Measurements from ENCODE around the gene RPS17. TPM values are rescaled to one million over a fixed set of nuclear protein-coding genes. Genes with fewer than 3 reads are reported as not detected.
"Not testable (repeated sequence)": the region's sequence is repeated elsewhere in the genome, so short reads cannot be mapped to it uniquely, and the experiment has no call there.

RPS17 gene
- total RNA-seq, 1 experiment from 2014 or later: 3,048 TPM

DNA sequence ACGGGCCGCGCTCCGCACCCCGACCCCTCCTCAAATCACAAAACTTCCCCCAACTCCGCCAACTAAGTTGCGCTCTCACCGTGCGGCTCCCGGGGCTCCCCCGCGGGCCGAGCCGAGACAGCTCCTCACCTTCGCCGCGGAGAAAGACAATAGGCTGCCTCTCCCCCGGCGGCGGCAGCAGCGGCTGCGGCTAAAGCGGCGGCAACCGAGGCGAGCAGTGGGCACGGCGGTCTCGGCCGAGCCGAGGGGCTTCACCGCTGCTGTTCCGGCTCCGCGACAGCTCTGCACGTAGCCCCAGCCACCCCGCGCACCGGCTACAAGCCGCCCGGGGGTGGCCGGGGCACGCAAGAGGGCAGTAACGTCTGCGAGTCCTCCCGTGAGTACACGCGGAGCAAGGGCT lies 26.7 kb downstream of the RPS17 start:
- not testable (repeated sequence) for DNase-seq (ENCODE audit: low read depth)

DNA sequence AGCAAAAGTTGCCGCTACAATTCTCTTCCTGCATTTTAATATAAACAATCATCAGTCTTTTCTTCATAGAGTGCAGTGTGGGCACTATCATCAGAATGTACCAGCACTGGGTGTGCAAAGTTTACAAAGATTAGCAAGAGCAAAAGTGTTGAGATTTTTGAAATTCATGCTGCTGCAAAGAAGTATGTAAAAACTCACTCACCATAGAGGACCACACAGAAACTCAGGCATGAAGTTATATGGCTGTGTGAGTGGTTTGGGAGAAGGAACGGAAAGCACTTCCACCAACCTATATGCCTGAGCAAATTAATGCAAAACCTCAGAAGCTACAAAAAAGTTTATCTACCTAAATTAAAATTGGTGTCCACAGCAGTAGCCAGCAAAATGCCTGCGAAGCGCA lies 32.6 kb downstream of the RPS17 start:
- not testable (repeated sequence) for DNase-seq (ENCODE audit: low read depth)

DNA sequence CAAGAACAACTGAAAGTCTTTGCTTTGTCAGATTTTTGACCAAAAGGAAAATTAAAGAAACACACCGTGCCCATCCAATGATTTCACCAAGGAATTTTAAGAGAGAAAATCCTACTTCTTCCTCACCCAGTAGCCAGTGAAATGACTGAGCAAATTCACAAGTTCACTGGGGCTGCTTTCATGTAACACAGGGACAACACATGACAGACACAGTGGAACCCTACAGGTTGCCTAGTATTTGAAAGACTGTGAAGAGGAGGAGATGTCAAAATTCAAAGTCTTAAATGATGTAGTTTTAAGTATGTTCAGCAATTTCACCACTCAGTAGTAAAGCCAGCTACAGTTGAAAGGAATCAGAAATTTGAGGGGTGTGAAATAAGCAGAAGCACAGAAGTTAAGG lies 33.2 kb downstream of the RPS17 start:
- not testable (repeated sequence) for DNase-seq (ENCODE audit: low read depth)

DNA sequence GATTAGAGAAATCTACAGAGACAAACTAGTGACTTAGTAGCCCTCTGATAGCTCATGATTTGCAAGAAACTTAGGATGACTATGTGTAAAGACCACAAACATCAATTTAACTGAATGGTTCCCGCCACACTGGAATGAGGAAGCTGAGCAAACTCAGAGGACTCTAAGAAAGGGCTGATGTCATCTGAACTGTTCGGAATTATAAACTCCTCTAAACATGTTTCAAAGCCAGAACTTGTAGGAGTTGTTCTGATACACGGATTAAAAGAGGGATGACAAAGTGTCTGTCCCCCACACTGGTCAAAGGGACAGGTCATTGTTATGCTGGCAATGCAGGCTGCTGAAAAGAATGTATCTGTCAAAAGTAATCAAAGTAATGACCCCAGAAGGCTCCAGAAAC lies 34.4 kb downstream of the RPS17 start:
- DNase-seq (ENCODE audit: low read depth): not testable (repeated sequence)

DNA sequence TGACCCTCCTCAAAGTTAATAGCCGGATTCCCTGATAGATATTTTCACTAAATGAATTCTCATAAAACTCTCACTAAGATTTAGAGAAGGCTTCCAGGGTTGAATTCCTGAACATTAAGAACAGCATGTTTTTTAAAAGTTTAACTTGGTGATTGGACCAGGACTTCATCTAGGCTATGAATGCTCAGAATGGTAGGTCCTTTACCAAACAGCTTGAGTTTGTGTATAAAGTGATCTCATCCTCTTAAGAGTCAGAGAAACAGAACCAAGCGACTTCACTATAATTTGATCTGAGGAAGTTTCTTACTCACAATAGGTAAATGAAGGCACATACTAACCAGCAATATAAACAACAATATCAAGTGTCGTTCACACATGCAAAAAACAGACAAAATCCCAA lies 36.2 kb downstream of the RPS17 start:
- not testable (repeated sequence) for DNase-seq (ENCODE audit: low read depth)

DNA sequence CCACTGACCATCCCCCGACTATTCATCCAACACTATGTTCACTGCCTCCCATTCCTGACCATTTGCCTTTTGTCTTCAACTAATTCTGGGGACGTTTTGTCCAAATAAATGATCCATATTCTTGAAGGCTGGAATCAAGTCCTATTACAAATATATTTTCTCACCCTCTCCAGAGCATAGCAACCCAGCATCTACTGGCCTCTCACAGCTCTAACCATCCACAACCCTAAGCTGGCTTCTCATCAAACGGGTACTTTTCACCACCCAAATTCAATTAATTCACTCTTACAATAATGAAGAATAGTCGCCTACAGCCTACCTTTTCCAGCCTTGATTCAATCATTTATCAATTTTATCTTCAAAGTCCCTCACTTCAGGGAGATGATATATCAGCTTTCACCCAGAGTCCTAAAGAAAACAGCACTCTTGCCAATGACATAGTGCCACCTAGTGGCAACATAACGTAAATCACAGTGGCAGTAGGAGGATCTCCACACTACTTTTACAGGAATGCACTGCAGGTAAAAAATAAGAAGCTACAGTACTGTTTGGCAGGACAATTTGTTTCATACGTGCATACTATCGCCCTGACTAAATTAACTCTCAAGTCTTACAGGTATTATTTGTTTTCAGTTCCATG lies 37.4 kb downstream of the RPS17 start:
- DNase-seq (ENCODE audit: low read depth): not testable (repeated sequence)

DNA sequence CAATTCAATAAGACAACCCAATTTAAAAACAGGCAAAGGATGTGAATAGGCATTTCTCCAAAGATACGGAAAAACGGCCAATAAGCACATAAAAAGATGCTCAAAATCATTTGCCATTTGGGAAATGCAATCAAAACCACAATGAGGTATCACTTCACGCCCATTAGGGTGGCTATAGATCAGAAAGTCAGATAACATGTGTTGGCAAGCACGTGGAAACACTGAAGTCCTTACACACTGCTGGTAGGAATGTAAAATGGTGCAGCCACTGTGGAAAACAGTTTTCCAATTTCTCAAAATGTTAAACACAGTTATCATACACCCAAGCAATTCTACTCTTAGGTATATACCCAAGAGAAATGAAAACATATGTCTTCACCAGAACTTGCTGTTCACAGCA lies 39.5 kb downstream of the RPS17 start:
- DNase-seq (ENCODE audit: low read depth): not testable (repeated sequence)

DNA sequence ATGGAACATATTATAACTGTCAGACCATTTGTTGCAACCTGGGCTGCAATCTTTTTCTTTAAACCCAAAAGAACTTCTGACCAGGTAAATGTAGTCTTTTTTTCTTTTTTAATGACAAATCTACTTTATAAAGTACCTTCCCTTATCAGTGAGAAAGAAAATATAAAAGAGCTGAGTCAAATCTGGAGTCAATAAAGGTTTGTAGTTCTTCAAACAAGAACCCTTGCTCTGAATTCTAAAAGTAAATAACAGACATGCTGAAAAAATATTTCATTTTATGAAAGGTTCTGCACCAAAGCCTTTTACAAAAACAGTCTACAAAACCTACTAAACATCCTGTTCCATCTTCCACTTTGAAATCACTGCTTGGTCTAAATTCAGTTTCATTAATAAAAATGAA lies 42.3 kb downstream of the RPS17 start:
- not testable (repeated sequence) for DNase-seq (ENCODE audit: low read depth)

DNA sequence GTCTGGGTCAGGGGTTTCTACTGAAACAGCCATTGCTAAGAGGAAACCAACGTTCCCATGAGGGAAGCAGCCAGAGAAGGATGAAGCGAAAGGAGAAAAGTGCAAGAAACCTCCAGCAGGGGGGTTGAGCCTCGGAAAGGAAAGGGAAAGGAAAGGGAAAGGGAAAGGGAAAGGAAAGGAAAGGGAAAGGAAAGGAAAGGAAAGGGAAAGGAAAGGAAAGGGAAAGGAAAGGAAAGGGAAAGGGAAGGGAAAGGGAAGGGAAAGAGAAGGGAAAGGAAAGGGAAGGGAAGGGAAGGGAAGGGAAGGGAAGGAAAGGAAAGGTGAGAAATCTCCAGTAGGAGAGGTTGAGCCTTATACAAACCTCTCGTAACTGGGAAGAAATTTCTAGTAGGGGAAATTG lies 52.0 kb downstream of the RPS17 start:
- DNase-seq (ENCODE audit: low read depth): peak; percentile 19

DNA sequence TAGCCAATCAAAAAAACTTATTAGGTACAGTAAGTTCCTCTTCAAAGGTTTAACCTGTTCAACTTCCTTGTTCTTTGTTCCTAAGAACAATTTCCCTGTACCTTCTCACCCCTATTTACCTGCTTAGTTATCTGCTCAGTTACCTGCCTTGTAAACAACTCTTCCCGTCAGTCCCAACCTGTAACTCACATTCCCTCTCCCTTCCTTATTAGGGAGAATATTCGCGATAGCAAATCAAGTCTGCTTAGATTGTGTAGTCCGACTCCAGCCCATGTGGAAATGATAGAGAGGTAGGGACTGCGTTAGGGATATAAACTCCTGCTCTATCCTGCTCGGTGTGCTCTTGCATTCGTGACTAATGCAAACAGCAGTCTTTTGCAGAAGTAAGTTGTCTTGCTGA lies 53.2 kb downstream of the RPS17 start:
- DNase-seq (ENCODE audit: low read depth): not testable (repeated sequence)

Other genes with a start within 250 kb of the RPS17 start
- gene GOLGA6L10, start 191.0 kb downstream of the RPS17 start, total RNA-seq (2014; rRNA removed; shearing (Covaris generic)): 0.24 and 0.74 TPM in 2 replicates
- gene GOLGA6L9, start 110.6 kb downstream of the RPS17 start, total RNA-seq (2014; rRNA removed; shearing (Covaris generic)): 2.0 and 2.1 TPM in 2 replicates
- gene CPEB1, start 106.9 kb upstream of the RPS17 start, total RNA-seq (2014; rRNA removed; shearing (Covaris generic)): 5.2 and 5.3 TPM in 2 replicates
- 0.24 and 1.5 TPM in 2 replicates for gene AP3B2, start 169.4 kb upstream of the RPS17 start, total RNA-seq (2014; rRNA removed; shearing (Covaris generic))

All from Daoy (cell line).